GM12801 (cell line): ENCODE measurements around the gene NUP210.

Source experiments
- TF ChIP-seq, protein P1 (sequence below): IDR thresholded peaks from one replicate; pipeline ENCODE4 v1.5.1; 2011; ENCODE audit warnings: control low read depth; ENCODE audit not compliant: insufficient read length; ENCODE audit errors: extremely low read depth

The NUP210 gene

DNA sequence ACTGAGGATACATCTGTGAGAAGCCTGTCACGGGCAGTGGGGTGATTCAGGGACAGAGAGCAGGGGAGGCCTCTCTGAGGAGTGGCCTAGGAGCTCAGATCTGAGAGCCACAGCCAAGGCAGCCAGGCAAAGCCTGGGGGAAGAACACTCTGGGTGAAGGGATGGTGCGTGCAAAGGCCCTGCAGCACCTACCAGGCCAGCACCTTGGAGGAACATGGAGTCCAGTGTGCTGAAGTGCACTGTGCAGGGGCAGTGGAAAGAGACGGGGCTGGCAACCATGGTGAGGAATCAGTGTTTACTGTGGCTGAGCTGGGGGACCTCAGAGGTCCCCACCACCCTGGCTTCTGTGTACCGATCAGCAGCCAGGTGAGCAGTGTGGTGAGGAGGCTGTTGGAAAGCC is 48.0 kb downstream of the NUP210 start:
- TF ChIP-seq, protein P1, sequence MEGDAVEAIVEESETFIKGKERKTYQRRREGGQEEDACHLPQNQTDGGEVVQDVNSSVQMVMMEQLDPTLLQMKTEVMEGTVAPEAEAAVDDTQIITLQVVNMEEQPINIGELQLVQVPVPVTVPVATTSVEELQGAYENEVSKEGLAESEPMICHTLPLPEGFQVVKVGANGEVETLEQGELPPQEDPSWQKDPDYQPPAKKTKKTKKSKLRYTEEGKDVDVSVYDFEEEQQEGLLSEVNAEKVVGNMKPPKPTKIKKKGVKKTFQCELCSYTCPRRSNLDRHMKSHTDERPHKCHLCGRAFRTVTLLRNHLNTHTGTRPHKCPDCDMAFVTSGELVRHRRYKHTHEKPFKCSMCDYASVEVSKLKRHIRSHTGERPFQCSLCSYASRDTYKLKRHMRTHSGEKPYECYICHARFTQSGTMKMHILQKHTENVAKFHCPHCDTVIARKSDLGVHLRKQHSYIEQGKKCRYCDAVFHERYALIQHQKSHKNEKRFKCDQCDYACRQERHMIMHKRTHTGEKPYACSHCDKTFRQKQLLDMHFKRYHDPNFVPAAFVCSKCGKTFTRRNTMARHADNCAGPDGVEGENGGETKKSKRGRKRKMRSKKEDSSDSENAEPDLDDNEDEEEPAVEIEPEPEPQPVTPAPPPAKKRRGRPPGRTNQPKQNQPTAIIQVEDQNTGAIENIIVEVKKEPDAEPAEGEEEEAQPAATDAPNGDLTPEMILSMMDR, result no peak

DNA sequence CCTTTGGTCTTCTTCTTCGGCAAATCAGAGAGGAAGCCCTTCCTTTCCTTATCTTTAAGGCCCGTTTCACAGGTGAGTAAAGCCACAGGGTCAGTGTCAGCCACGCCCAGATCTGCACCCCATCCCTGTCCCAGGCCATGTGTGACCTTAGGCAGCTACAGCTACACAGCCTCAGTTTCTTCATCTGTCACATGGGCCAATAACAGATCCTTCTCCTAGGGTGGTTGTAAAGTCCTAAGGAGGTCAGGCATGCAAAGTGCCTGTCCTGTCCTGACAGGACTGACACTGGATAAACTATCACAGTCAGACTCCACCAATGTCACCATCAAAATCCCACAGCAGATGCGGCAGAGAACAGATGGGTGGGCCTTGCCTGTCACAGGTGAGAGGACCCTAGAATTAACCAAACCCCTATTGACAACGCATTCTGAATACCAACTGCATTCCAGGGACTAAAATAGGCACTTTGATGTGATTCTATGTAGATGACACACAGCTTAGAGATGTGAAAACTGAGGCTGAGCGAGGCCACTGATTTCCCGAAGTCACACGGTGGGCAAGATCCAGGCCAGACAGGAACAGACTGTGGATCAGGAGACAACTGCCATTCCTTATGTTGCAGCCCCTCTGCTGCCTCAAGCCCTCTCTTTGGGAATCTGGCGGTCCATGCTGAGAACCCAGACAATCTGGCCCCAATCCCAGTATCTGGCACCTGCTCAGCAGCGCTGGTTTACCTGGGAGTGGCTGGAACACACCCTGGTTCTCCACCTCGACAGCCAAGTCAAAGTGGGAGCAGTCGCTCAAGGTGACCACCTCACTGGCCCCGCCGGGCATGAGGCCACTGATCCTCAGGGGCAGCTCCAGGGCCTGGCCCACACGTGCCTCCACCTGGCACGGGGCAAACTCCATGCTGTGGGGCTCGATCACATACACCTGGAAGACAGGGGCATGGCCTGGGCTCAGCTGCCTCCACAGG is 48.7 kb downstream of the NUP210 start:
- TF ChIP-seq, protein P1, result no peak

DNA sequence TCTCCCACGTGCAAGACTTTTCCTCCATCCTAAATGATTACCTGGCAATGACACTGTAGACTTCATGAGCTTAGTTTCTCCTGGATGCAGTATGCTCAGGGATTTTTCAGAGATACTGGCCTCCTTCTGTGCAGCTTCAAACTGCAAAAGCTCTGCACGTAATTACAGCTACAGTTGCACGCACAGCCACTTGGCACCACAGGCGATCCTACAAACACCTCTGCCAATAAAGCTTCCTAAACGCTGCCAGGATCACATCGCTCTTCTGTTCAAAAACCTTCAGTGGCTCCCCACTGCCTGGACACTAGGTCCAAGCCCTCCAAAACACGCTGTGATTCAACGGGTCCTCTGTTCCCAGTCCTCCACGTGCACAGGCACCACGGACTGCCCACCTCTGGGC is 49.5 kb downstream of the NUP210 start:
- TF ChIP-seq, protein P1, result no peak

DNA sequence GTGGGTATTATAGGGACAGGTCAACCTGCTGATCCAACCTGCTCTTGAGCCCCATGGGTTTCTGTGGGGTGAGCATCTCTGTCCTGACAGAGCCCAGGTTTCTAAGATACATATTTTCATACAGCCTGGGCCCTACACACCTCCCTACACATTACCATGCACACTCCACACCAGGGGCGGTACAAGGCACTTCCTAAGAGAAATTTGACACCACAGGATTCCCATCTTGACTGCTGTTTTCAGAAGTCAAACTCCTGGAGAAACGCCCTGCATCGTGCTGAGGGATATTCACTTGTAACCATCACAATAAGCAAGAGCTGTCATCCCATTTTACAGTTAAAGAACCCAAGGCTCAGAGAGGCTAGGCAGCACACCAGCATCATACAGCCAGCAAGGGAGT is 50.1 kb downstream of the NUP210 start:
- TF ChIP-seq, protein P1, result no peak

DNA sequence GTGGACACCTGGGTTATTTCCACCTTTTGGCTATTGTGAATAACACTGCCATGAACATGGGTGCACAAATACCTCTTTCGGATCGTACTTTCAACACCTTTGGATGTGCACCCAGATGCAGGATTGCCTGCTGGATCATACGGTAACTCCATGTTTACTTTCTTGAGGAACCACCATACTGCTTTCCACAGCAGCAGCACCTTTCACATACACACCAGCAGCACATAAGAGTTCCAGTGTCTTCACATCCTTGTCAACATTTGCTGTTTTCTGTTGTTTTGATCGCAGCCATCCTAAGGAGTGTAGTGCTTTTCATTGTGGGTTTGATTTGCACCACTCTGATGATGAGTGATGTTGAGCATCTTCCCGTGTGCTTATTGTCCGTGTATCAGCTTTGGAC is 51.3 kb downstream of the NUP210 start:
- TF ChIP-seq, protein P1, result no peak

DNA sequence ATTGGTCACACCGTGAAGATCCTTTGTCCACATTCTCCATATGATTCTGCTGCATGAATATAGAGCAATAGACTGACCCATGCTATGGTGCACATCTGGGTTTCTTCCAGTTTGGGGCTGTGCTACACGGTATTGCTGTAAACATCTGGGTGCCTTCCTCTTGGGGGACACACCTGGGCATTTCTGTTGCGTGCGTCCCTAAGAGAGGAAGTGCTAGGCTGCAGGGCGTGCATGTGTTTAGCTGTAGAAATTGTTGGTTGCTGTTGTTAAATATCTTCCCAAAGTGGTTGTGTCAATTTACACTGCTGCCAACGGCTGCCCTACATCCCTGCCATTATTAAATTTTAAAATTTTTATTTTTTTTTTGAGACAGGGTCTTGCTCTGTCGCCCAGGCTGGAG is 52.4 kb downstream of the NUP210 start:
- TF ChIP-seq, protein P1, result no peak

DNA sequence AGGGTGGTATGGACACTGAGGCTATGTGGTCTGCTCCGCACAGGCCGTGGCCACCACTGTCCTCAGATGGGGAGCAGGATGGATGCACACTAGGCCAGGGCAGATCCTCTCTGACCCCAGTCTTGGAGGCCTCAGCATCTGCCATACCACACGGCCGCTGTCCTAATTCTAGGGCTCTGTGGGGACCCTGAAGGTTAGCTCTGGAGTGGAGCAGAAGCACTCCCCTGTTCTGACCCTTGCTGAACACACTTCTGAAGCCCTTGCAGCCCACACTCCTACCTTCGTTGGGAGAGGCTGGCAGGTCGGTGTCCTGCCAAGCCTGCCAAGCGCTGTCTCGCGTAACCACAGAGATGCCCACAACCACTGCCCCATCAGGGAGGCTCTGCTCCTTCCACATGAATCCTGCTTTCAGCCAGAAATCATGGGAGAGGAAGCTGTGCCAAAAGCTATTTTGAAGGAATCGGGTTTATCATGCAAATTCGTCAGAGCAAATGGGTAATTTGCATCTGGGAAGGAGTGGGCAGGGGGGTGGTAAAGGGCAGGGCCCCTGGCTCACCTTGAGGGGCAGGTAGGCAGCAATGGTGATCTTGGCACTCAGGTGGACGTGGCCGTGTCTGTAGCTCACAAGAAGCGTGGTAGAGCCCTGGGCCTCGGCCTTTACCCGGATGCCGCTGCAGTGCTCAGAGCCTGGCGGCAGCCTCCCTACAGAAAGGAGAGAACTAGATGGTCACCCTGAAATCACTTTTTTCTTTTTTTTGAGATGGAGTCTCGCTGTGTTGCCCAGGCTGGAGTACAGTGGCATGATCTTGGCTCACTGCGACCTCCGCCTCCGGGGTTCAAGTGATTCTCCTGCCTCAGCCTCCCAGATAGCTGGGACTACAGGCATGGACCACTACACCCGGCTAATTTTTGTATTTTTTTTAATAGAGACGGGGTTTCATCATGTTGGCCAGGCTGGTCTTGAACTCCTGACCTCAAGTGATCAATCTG is 54.4 kb downstream of the NUP210 start:
- TF ChIP-seq, protein P1, result no peak
